ENCODE data around the gene ACTR1A.

DNA sequence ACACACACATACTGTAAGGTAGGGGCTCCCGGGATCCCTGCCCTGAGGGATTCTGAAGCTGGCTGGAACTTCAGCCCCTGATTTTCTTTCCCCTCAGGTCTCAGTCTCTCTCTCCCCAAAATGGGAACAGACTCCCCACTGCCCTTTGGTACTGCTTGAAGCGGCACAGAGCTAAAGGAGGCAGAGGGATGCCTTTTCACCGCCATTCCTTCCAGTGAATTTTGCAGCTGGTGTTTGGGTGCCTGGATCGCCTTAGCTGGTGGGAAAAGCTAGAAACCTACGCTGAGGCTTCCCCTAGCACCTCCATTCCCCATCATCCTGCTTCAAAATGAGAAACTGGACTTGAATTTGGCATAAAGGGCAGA, 67.4 kb downstream of the ACTR1A start:
- TF ChIP-seq POLR2A (IDR thresholded peaks at IDR 0.05): no peak
- TF ChIP-seq, protein P1, sequence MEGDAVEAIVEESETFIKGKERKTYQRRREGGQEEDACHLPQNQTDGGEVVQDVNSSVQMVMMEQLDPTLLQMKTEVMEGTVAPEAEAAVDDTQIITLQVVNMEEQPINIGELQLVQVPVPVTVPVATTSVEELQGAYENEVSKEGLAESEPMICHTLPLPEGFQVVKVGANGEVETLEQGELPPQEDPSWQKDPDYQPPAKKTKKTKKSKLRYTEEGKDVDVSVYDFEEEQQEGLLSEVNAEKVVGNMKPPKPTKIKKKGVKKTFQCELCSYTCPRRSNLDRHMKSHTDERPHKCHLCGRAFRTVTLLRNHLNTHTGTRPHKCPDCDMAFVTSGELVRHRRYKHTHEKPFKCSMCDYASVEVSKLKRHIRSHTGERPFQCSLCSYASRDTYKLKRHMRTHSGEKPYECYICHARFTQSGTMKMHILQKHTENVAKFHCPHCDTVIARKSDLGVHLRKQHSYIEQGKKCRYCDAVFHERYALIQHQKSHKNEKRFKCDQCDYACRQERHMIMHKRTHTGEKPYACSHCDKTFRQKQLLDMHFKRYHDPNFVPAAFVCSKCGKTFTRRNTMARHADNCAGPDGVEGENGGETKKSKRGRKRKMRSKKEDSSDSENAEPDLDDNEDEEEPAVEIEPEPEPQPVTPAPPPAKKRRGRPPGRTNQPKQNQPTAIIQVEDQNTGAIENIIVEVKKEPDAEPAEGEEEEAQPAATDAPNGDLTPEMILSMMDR (IDR thresholded peaks at IDR 0.05): no peak
